Esophagus squamous epithelium (tissue), 4 donors: ENCODE data around the gene KCNJ6.

ENCODE experiments used
- POLR2A ChIP-seq, 4 donors: fragments of 450-650 bp; IDR thresholded peaks; one replicate each; pipeline ENCODE4 v1.6.1; 2017; ENCODE audit warnings: antibody characterized with exemption in 4 of 4, mild to moderate bottlenecking in 4 of 4, moderate library complexity in 3 of 4
- TF ChIP-seq, protein P1 (sequence below), 6 experiments: fragments of 450-650 bp in 4 of 6; fragments of 200-600 bp in 2 of 6; sonication (generic) in 2 of 6; IDR thresholded peaks; one replicate each; pipeline ENCODE4 v1.5.1; 2016 to 2019; ENCODE audit warnings: antibody characterized with exemption in 6 of 6, mild to moderate bottlenecking in 4 of 6, moderate library complexity in 4 of 6

DNA sequence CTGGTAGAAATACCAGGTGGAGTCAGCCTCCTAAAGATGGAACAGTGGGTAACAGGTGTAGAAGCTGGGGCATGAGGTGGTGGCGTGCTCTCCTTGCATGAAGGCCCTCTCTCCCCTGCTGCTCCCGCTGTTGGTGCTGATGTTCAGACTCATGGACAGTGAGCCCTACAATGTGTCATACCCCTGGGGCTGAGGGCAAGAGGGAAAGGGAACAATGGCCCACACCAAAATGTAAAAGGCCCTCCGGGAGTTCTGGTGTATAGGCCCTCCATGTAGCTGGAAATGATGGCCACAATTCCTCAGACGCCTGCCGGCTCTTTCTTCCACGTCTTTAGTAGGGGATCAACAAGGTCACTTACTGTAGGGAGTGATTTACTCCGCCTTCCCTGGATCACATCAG lies 354.8 kb downstream of the KCNJ6 start:
- TF ChIP-seq POLR2A (IDR thresholded peaks at IDR 0.05), result no peak
- TF ChIP-seq, protein P1, sequence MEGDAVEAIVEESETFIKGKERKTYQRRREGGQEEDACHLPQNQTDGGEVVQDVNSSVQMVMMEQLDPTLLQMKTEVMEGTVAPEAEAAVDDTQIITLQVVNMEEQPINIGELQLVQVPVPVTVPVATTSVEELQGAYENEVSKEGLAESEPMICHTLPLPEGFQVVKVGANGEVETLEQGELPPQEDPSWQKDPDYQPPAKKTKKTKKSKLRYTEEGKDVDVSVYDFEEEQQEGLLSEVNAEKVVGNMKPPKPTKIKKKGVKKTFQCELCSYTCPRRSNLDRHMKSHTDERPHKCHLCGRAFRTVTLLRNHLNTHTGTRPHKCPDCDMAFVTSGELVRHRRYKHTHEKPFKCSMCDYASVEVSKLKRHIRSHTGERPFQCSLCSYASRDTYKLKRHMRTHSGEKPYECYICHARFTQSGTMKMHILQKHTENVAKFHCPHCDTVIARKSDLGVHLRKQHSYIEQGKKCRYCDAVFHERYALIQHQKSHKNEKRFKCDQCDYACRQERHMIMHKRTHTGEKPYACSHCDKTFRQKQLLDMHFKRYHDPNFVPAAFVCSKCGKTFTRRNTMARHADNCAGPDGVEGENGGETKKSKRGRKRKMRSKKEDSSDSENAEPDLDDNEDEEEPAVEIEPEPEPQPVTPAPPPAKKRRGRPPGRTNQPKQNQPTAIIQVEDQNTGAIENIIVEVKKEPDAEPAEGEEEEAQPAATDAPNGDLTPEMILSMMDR (IDR thresholded peaks at IDR 0.05), result no peak
